Nephron (organoid): ENCODE data around the gene RPS27.
"Not testable (repeated sequence)": the region's sequence is repeated elsewhere in the genome, so short reads cannot be mapped to it uniquely, and the experiment has no call there.

Experiments
- H3K27ac Mint-ChIP-seq, 3 experiments: 2 replicates each; pipeline ENCODE4 v1.8.0; 2020; ENCODE audit warnings: mixed read lengths in 3 of 3, mild to moderate bottlenecking in 2 of 3, moderate library complexity in 1 of 3
- H3K27me3 Mint-ChIP-seq: 2 replicates; pipeline ENCODE4 v1.8.0; 2021; ENCODE audit warnings: low read depth, mild to moderate bottlenecking, moderate library complexity, mixed read lengths
- H3K36me3 Mint-ChIP-seq: 2 replicates; pipeline ENCODE4 v1.8.0; 2020; ENCODE audit warnings: low read depth, mixed read lengths
- H3K4me1 Mint-ChIP-seq: 2 replicates; pipeline ENCODE4 v1.8.0; 2020; ENCODE audit warnings: mixed read lengths
- H3K4me3 Mint-ChIP-seq, 3 experiments: 2 replicates each; pipeline ENCODE4 v1.8.0; 2020; ENCODE audit warnings: mild to moderate bottlenecking in 3 of 3, mixed read lengths in 3 of 3, moderate library complexity in 2 of 3
- H3K9me3 Mint-ChIP-seq: 2 replicates; pipeline ENCODE4 v1.8.0; 2020; ENCODE audit warnings: mixed read lengths
- CTCF ChIP-seq, 3 experiments: fragments of 200-600 bp; sonication (generic); IDR thresholded peaks; one replicate each; pipeline ENCODE4 v1.5.0; 2021; ENCODE audit warnings: antibody characterized with exemption in 3 of 3; ENCODE audit not compliant: unreplicated experiment in 3 of 3

RPS27 gene

GRCh38 chr1:154019269-154019668 is 28.7 kb downstream of the RPS27 start:
- Mint-ChIP-seq H3K4me1 (peaks cover 9% of the 10 kb centered on the region), H3K4me3 (no peak overlapping the region), H3K27ac (peak overlapping the region in 1 of 3 experiments; percentile 32), H3K9me3 (no peaks in the 10 kb centered on the region), H3K36me3 (no peaks in the 10 kb centered on the region), H3K27me3 (no peaks in the 10 kb centered on the region)
- no peak for TF ChIP-seq CTCF (IDR thresholded peaks at IDR 0.05; ENCODE audit: unreplicated experiment in 3 of 3)

GRCh38 chr1:154019940-154020339 is 29.4 kb downstream of the RPS27 start:
- Mint-ChIP-seq H3K4me3 (no peak overlapping the region), H3K4me1 (peaks cover 9% of the 10 kb centered on the region), H3K27me3 (peaks cover 4% of the 10 kb centered on the region), H3K9me3 (no peaks in the 10 kb centered on the region), H3K27ac (no peak overlapping the region), H3K36me3 (no peaks in the 10 kb centered on the region)
- no peak for TF ChIP-seq CTCF (IDR thresholded peaks at IDR 0.05; ENCODE audit: unreplicated experiment in 3 of 3)

- not testable (repeated sequence) for H3K27ac Mint-ChIP-seq, H3K4me3 Mint-ChIP-seq, H3K36me3 Mint-ChIP-seq, H3K4me1 Mint-ChIP-seq, H3K27me3 Mint-ChIP-seq
- H3K9me3 Mint-ChIP-seq: peaks cover 10% of the 10 kb centered on the region
These were observed 43.1 kb downstream of the RPS27 start for GRCh38 chr1:154033697-154034096.
